Fibroblast of lung (primary cell): ENCODE results near the gene TGFBR2.

Experiments
- CTCF ChIP-seq, 2 donors: IDR thresholded peaks in 1 of 2; conservative IDR thresholded peaks in 1 of 2; 1 replicate in 1 of 2; 2 replicates in 1 of 2; pipeline ENCODE4 v1.5.1; 2011 to 2012; ENCODE audit warnings: low read length in 2 of 2, control low read depth in 1 of 2, inconsistent platforms in 1 of 2, low read depth in 1 of 2, mild to moderate bottlenecking in 1 of 2
- EZH2 ChIP-seq: IDR thresholded peaks from 2 replicates; pipeline ENCODE4 v1.5.1; 2012; ENCODE audit warnings: low read length, control low read depth, mild to moderate bottlenecking; ENCODE audit errors: missing control alignments

GRCh38 chr3:30654269-30654668 is 47.9 kb downstream of the TGFBR2 start:
- no peak for TF ChIP-seq CTCF (conservative IDR thresholded peaks at IDR 0.05 in 1 of 2, IDR thresholded peaks at IDR 0.05 in 1 of 2; ENCODE audit: low read depth in 1 of 2, low read length in 2 of 2)
- TF ChIP-seq EZH2: no peak
